ENCODE measurements around the gene PCNX1. TPM values are rescaled to one million over a fixed set of nuclear protein-coding genes. Genes with fewer than 3 reads are reported as not detected.

The PCNX1 gene
- total and polyA plus RNA-seq, 2 of the 4 experiments (the other 2 are of a cell fraction), result 15.0 to 43.7 TPM

- no peak overlapping the region for H2BK5ac ChIP-seq (ENCODE audit: low read depth, low read length, poor library complexity, severe bottlenecking)
- ChIA-PET POLR2A (ENCODE audit: unreplicated experiment) (no interaction called here), CTCF (no interaction called here)
- H3K9me3 ChIP-seq (ENCODE audit: control insufficient read depth, insufficient read depth, low read length), result no peaks in the 10 kb centered on the region
- no peak overlapping the region for H2AK5ac ChIP-seq (ENCODE audit: low read depth, low read length)
- peaks cover 80% of the 10 kb centered on the region for H4K20me1 ChIP-seq (ENCODE audit: insufficient read depth, low read length)
- H3K4me2 ChIP-seq (ENCODE audit: low read depth, low read length), result no peak overlapping the region
- H3K27me3 ChIP-seq (ENCODE audit: control insufficient read depth, insufficient read depth, low read length), result no peaks in the 10 kb centered on the region
- H3K4me1 ChIP-seq (ENCODE audit: control insufficient read depth, insufficient read depth, low read length), result peaks cover 9% of the 10 kb centered on the region
- DNase-seq (no peak), ATAC-seq (ENCODE audit: low read depth) (no peak)
- no peak overlapping the region for H3K4me3 ChIP-seq (ENCODE audit: insufficient read depth, low read depth, low read length)
- no peak overlapping the region for H3K56ac ChIP-seq (ENCODE audit: extremely low read depth, insufficient read depth, low read length)
- no peak overlapping the region for H3K9ac ChIP-seq (ENCODE audit: low read depth, low read length)
- H3K14ac ChIP-seq (replicated peaks; ENCODE audit: low read depth, low read length), result no peak overlapping the region
- H3K79me1 ChIP-seq (ENCODE audit: low read depth in 1 of 2, low read length in 2 of 2), result peaks cover 13 to 73% of the 10 kb centered on the region in 2 experiments; a peak in 3 of 4 replicates
- H2BK20ac ChIP-seq (ENCODE audit: low read depth, low read length), result no peak overlapping the region
- no peak overlapping the region for H3K23ac ChIP-seq (ENCODE audit: low read depth, low read length)
- TF ChIP-seq ELK1 (IDR thresholded peaks at IDR 0.05; ENCODE audit: borderline replicate concordance, low read depth, low read length), result no peak
- peak; percentile 87 for TF ChIP-seq RFX5 (IDR thresholded peaks at IDR 0.05; ENCODE audit: low read depth, low read length)
- no peak for TF ChIP-seq RCOR1 (IDR thresholded peaks at IDR 0.05; ENCODE audit: insufficient replicate concordance, low read length)
- TF ChIP-seq POLR2A (IDR thresholded peaks at IDR 0.05; ENCODE audit: low read depth, low read length), result no peak
- TF ChIP-seq FOS (IDR thresholded peaks at IDR 0.05; ENCODE audit: low read depth, low read length), result no peak
- no peak overlapping the region for H2AK9ac ChIP-seq (replicated peaks; ENCODE audit: low read depth, low read length, poor library complexity)
- in situ Hi-C loops (cut with MboI; ENCODE audit: low sequenced_read_pairs) (no loop called here), dilution Hi-C loops (cut with HindIII; ENCODE audit: low sequenced_read_pairs, unreplicated experiment) (no loop called here), intact Hi-C loops (cut with micrococcal nuclease) (loop anchor here (10.0 kb wide), 1 partner anchor 197 kb away; no protein-coding TSS in a partner anchor)
- H3K36me3 ChIP-seq (ENCODE audit: control insufficient read depth, insufficient read depth, low read length), result no peaks in the 10 kb centered on the region; the same call in 1 of the 2 replicates
- no CpG with 5 or more reads among the region's 1 CpG for WGBS, 2 experiments (ENCODE audit: extremely low coverage in 2 of 2, insufficient read length in 1 of 2)
- H3K27ac ChIP-seq (ENCODE audit: insufficient read depth, low read length), result no peak overlapping the region
- no peak overlapping the region for H4K91ac ChIP-seq (ENCODE audit: insufficient read depth, low read depth, low read length)
- H4K8ac ChIP-seq (ENCODE audit: low read depth in 2 of 2, low read length in 2 of 2), result no peak overlapping the region
- H3K4ac ChIP-seq (ENCODE audit: low read depth, low read length), result no peak overlapping the region
- BruUV-seq (replicated peaks), result no TSS peak
- no peak overlapping the region for H2BK15ac ChIP-seq (ENCODE audit: low read depth, low read length)
- H3K18ac ChIP-seq (ENCODE audit: low read depth, low read length), result no peak overlapping the region
- no peak overlapping the region for H4K5ac ChIP-seq (ENCODE audit: low read depth, low read length)
- H3K9me1 ChIP-seq (ENCODE audit: insufficient read depth, low read length), result peaks cover 5% of the 10 kb centered on the region
- no peak overlapping the region for H2AFZ ChIP-seq (replicated peaks; ENCODE audit: low read length, poor library complexity)
- no peak overlapping the region for H2BK120ac ChIP-seq (ENCODE audit: low read depth, low read length)
Observed at GRCh38 chr14:70917633-70918032, 10.4 kb downstream of the PCNX1 start.
